ENCODE measurements around the gene TCEAL3.
"Not testable (repeated sequence)": the region's sequence is repeated elsewhere in the genome, so short reads cannot be mapped to it uniquely, and the experiment has no call there.

TCEAL3 gene

GRCh38 chrX:103607364-103608305, at the start of gene TCEAL3:
TSS of gene TCEAL3 (plus strand) at chrX:103607963. CDS start at chrX:103609065, 1,102 bp downstream.
- DNase-seq (ENCODE audit: low read depth, low spot score) = no peak

- no peak for DNase-seq (ENCODE audit: low read depth, low spot score)
These were observed 47.5 kb upstream of the TCEAL3 start for GRCh38 chrX:103560256-103560655.

- DNase-seq (ENCODE audit: low read depth, low spot score) = no peak
These were observed 45.0 kb upstream of the TCEAL3 start for GRCh38 chrX:103562801-103563200.

- DNase-seq (ENCODE audit: low read depth, low spot score) = no peak
These were observed 42.6 kb upstream of the TCEAL3 start for GRCh38 chrX:103565197-103565596.

GRCh38 chrX:103565752-103566151, 42.0 kb upstream of the TCEAL3 start:
- no peak for DNase-seq (ENCODE audit: low read depth, low spot score)

- no peak for DNase-seq (ENCODE audit: low read depth, low spot score)
These were observed 36.6 kb upstream of the TCEAL3 start for GRCh38 chrX:103571121-103571520.

- no peak for DNase-seq (ENCODE audit: low read depth, low spot score)
These were observed 36.0 kb upstream of the TCEAL3 start for GRCh38 chrX:103571726-103572125.

- DNase-seq (ENCODE audit: low read depth, low spot score) = no peak
These were observed 34.6 kb upstream of the TCEAL3 start for GRCh38 chrX:103573202-103573601.

- DNase-seq (ENCODE audit: low read depth, low spot score) = no peak
These were observed 23.2 kb upstream of the TCEAL3 start for GRCh38 chrX:103584596-103584995.

- DNase-seq (ENCODE audit: low read depth, low spot score) = no peak
These were observed 22.1 kb upstream of the TCEAL3 start, which contains the start of gene TCEAL4 for GRCh38 chrX:103585411-103586313. TSS of gene TCEAL4 (plus strand) at chrX:103585515. CDS start at chrX:103586676, 1,161 bp downstream.

GRCh38 chrX:103586314-103586646, 21.5 kb upstream of the TCEAL3 start:
- no peak for DNase-seq (ENCODE audit: low read depth, low spot score)

GRCh38 chrX:103586659-103587058, 21.1 kb upstream of the TCEAL3 start:
- no peak for DNase-seq (ENCODE audit: low read depth, low spot score)

- not testable (repeated sequence) for DNase-seq (ENCODE audit: low read depth, low spot score)
These were observed 15.5 kb upstream of the TCEAL3 start for GRCh38 chrX:103592295-103592694.

GRCh38 chrX:103595202-103595601, 12.6 kb upstream of the TCEAL3 start:
- DNase-seq (ENCODE audit: low read depth, low spot score) = not testable (repeated sequence)

- no peak for DNase-seq (ENCODE audit: low read depth, low spot score)
These were observed 672 bp downstream of the TCEAL3 start for GRCh38 chrX:103608306-103608963.

GRCh38 chrX:103610282-103610681, 2.5 kb downstream of the TCEAL3 start:
- DNase-seq (ENCODE audit: low read depth, low spot score) = no peak

GRCh38 chrX:103613362-103613890, 5.7 kb downstream of the TCEAL3 start:
- DNase-seq (ENCODE audit: low read depth, low spot score) = no peak

- DNase-seq (ENCODE audit: low read depth, low spot score) = no peak
These were observed 7.2 kb downstream of the TCEAL3 start for GRCh38 chrX:103614999-103615398.

GRCh38 chrX:103615781-103616371, 8.1 kb downstream of the TCEAL3 start:
- no peak for DNase-seq (ENCODE audit: low read depth, low spot score)

GRCh38 chrX:103616676-103617186, 9.0 kb downstream of the TCEAL3 start:
- no peak for DNase-seq (ENCODE audit: low read depth, low spot score)

- DNase-seq (ENCODE audit: low read depth, low spot score) = no peak
These were observed 16.3 kb downstream of the TCEAL3 start for GRCh38 chrX:103624111-103624510.
